ENCODE results near the gene CBLN3. TPM values are rescaled to one million over a fixed set of nuclear protein-coding genes. Genes with fewer than 3 reads are reported as not detected.

Gene CBLN3
- total and polyA plus RNA-seq, 2 of the 4 experiments (the other 2 are of a cell fraction): 0.72 to 4.5 TPM

- Histone ChIP-seq H4K91ac (ENCODE audit: insufficient read depth, low read depth, low read length) (no peak overlapping the region), H3K4me2 (ENCODE audit: low read depth, low read length) (no peak overlapping the region), H3K14ac (replicated peaks; ENCODE audit: low read depth, low read length) (no peak overlapping the region), H3K9me1 (ENCODE audit: insufficient read depth, low read length) (no peaks in the 10 kb centered on the region), H4K8ac (ENCODE audit: low read depth in 2 of 2, low read length in 2 of 2) (no peak overlapping the region), H2AK5ac (ENCODE audit: low read depth, low read length) (no peak overlapping the region), H2BK120ac (ENCODE audit: low read depth, low read length) (no peak overlapping the region), H4K5ac (ENCODE audit: low read depth, low read length) (no peak overlapping the region), H3K36me3 (ENCODE audit: control insufficient read depth, insufficient read depth, low read length) (no peaks in the 10 kb centered on the region), H2BK20ac (ENCODE audit: low read depth, low read length) (no peak overlapping the region), H4K20me1 (ENCODE audit: insufficient read depth, low read length) (no peaks in the 10 kb centered on the region), H3K23ac (ENCODE audit: low read depth, low read length) (no peak overlapping the region), H3K56ac (ENCODE audit: extremely low read depth, insufficient read depth, low read length) (no peak overlapping the region), H3K4me1 (ENCODE audit: control insufficient read depth, insufficient read depth, low read length) (no peaks in the 10 kb centered on the region), H2AK9ac (replicated peaks; ENCODE audit: low read depth, low read length, poor library complexity) (no peak overlapping the region), H3K9me3 (ENCODE audit: control insufficient read depth, insufficient read depth, low read length) (no peaks in the 10 kb centered on the region), H3K4ac (ENCODE audit: low read depth, low read length) (no peak overlapping the region), H3K27me3 (ENCODE audit: control insufficient read depth, insufficient read depth, low read length) (no peaks in the 10 kb centered on the region), H2AFZ (replicated peaks; ENCODE audit: low read length, poor library complexity) (no peak overlapping the region), H2BK15ac (ENCODE audit: low read depth, low read length) (no peak overlapping the region), H2BK5ac (ENCODE audit: low read depth, low read length, poor library complexity, severe bottlenecking) (no peak overlapping the region), H3K79me1 (ENCODE audit: low read depth in 1 of 2, low read length in 2 of 2) (no peaks in the 10 kb centered on the region), H3K27ac (ENCODE audit: insufficient read depth, low read length) (no peak overlapping the region), H3K4me3 (ENCODE audit: insufficient read depth, low read depth, low read length) (no peak overlapping the region), H3K9ac (ENCODE audit: low read depth, low read length) (no peak overlapping the region), H3K18ac (ENCODE audit: low read depth, low read length) (no peak overlapping the region)
- no CpG with 5 or more reads among the region's 5 CpGs for WGBS, 2 experiments (ENCODE audit: extremely low coverage in 2 of 2, insufficient read length in 1 of 2)
- no peak for ATAC-seq (ENCODE audit: low read depth)
- in situ Hi-C loops (cut with MboI; ENCODE audit: low sequenced_read_pairs) (no loop called here), intact Hi-C loops (cut with micrococcal nuclease) (loop anchor here (10.0 kb wide), 1 partner anchor 162 kb away; no protein-coding TSS in a partner anchor), dilution Hi-C loops (cut with HindIII; ENCODE audit: low sequenced_read_pairs, unreplicated experiment) (no loop called here)
- no TSS peak for BruUV-seq (replicated peaks)
- DNase-seq: no peak
- ChIA-PET CTCF (no interaction called here), POLR2A (ENCODE audit: unreplicated experiment) (no interaction called here)
- TF ChIP-seq USF2 (IDR thresholded peaks at IDR 0.05; ENCODE audit: low read depth, low read length) (no peak), ELK1 (IDR thresholded peaks at IDR 0.05; ENCODE audit: borderline replicate concordance, low read depth, low read length) (no peak), MAFK (IDR thresholded peaks at IDR 0.05; ENCODE audit: low read depth, low read length) (no peak), CHD1 (IDR thresholded peaks at IDR 0.05; ENCODE audit: low read depth, low read length) (no peak), NFE2L2 (IDR thresholded peaks at IDR 0.05; ENCODE audit: low read depth, low read length) (no peak), FOS (IDR thresholded peaks at IDR 0.05; ENCODE audit: low read depth, low read length) (no peak), RAD21 (IDR thresholded peaks at IDR 0.05; ENCODE audit: low read length) (no peak), SMC3 (IDR thresholded peaks at IDR 0.05; ENCODE audit: low read depth, low read length) (no peak), MAZ (IDR thresholded peaks at IDR 0.05; ENCODE audit: borderline replicate concordance, low read depth, low read length) (no peak), POLR2A (IDR thresholded peaks at IDR 0.05; ENCODE audit: low read depth, low read length) (no peak), RCOR1 (IDR thresholded peaks at IDR 0.05; ENCODE audit: insufficient replicate concordance, low read length) (no peak), RFX5 (IDR thresholded peaks at IDR 0.05; ENCODE audit: low read depth, low read length) (no peak), BHLHE40 (IDR thresholded peaks at IDR 0.05; ENCODE audit: low read depth, low read length) (no peak), CEBPB (IDR thresholded peaks at IDR 0.05; ENCODE audit: low read depth, low read length) (no peak), MXI1 (IDR thresholded peaks at IDR 0.05; ENCODE audit: borderline replicate concordance, low read depth, low read length) (no peak)
Measured at GRCh38 chr14:24463017-24463883, 33.8 kb upstream of the CBLN3 start.

Measured in IMR-90 (cell line).